Stimulated activated CD4-positive, alpha-beta T cell treated with anti-CD3 and anti-CD28 coated beads, Interleukin-2, amount 100 ng/mL, for 4 hours (primary cell): Measurements from ENCODE around the gene THAP7.
A peak's percentile ranks its signal among the peaks of the same experiment; 100 is the strongest.
"Not testable (repeated sequence)": the region's sequence is repeated elsewhere in the genome, so short reads cannot be mapped to it uniquely, and the experiment has no call there.

Source experiments
- DNase-seq: peaks from one replicate; pipeline ENCODE4 v3.0.0-alpha.2; 2020; ENCODE audit warnings: low read depth

Gene THAP7

GRCh38 chr22:21001601-21002325, at the start of gene THAP7:
Gene THAP7, minus strand, starts transcription at chr22:21002118. Its CDS starts 207 bp downstream, at chr22:21001911.
- DNase-seq: peak; percentile 97

- no peak for DNase-seq
Measured at GRCh38 chr22:21051145-21051830, 49.4 kb upstream of the THAP7 start.

- DNase-seq: not testable (repeated sequence)
Measured at GRCh38 chr22:21048965-21049364, 47.0 kb upstream of the THAP7 start.

- DNase-seq: not testable (repeated sequence)
Measured at GRCh38 chr22:21048448-21048847, 46.5 kb upstream of the THAP7 start.

GRCh38 chr22:21047730-21048129, 45.8 kb upstream of the THAP7 start:
- DNase-seq: no peak

- no peak for DNase-seq
Measured at GRCh38 chr22:21047035-21047661, 45.2 kb upstream of the THAP7 start.

GRCh38 chr22:21045585-21046294, 43.8 kb upstream of the THAP7 start, which contains the start of gene LRRC74B:
Gene LRRC74B, plus strand, starts transcription at chr22:21045946. Its CDS starts 41 bp downstream, at chr22:21045987.
- DNase-seq: peak; percentile 22

- DNase-seq: no peak
Measured at GRCh38 chr22:21044931-21045584, 43.1 kb upstream of the THAP7 start.

- no peak for DNase-seq
Measured at GRCh38 chr22:21043860-21044535, 42.1 kb upstream of the THAP7 start.

GRCh38 chr22:21042978-21043859, 41.3 kb upstream of the THAP7 start:
- DNase-seq: no peak

- DNase-seq: no peak
Measured at GRCh38 chr22:21041937-21042336, 40.0 kb upstream of the THAP7 start.

GRCh38 chr22:21039158-21039557, 37.2 kb upstream of the THAP7 start:
- not testable (repeated sequence) for DNase-seq

GRCh38 chr22:21038405-21038804, 36.5 kb upstream of the THAP7 start:
- DNase-seq: no peak

- no peak for DNase-seq
Measured at GRCh38 chr22:21034989-21035388, 33.1 kb upstream of the THAP7 start.

GRCh38 chr22:21033895-21034294, 32.0 kb upstream of the THAP7 start:
- DNase-seq: no peak

GRCh38 chr22:21032868-21033688, 31.2 kb upstream of the THAP7 start:
- DNase-seq: no peak

GRCh38 chr22:21032037-21032867, 30.3 kb upstream of the THAP7 start, which contains the start of gene SLC7A4:
Gene SLC7A4, minus strand, starts transcription at chr22:21032561. Its CDS starts 749 bp downstream, at chr22:21031812.
- DNase-seq: no peak

GRCh38 chr22:21031545-21032036, 29.7 kb upstream of the THAP7 start:
- DNase-seq: no peak
